GM18519 (cell line): ENCODE results near the gene DAGLA.

ENCODE experiments used
- ATAC-seq: cut with Tn5 transposase; IDR thresholded peaks from one replicate; pipeline ENCODE4 v1.9.1; 2021; ENCODE audit warnings: mild to moderate bottlenecking, moderate library complexity; ENCODE audit not compliant: unreplicated experiment, low FRiP score

Gene DAGLA

DNA sequence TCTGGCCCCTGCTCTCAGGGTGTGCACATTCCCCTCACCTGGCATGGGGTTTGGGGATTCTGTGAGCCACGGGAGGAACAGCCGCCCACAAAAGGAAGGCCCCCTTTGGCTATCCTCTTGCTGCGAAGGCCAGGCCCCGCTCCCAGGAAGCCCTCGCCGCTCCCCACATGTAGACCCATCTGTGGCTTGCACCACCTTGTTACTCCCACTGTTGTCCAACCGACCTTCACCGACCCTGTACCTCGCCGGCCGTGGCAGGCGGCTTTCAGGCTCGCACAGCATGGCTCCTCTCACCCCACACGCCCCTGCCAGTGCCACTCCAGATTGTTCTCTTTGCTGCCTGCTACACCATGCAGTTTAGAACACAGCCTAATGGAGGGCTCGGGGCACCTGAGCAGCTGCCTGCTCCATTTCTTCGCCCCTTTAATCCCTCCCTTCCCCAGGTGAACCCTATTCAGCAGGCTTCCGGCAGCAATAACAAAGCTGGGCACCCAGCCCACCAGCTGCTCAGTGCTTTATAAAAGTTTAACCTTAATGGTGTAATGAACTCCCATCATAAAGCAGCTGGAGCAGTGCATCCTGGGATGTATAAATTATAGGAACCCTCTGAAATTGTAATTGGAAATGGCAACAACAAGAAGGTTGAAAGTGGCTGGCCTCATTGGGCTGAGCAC, 10.7 kb downstream of the DAGLA start:
- ATAC-seq, result no peak

DNA sequence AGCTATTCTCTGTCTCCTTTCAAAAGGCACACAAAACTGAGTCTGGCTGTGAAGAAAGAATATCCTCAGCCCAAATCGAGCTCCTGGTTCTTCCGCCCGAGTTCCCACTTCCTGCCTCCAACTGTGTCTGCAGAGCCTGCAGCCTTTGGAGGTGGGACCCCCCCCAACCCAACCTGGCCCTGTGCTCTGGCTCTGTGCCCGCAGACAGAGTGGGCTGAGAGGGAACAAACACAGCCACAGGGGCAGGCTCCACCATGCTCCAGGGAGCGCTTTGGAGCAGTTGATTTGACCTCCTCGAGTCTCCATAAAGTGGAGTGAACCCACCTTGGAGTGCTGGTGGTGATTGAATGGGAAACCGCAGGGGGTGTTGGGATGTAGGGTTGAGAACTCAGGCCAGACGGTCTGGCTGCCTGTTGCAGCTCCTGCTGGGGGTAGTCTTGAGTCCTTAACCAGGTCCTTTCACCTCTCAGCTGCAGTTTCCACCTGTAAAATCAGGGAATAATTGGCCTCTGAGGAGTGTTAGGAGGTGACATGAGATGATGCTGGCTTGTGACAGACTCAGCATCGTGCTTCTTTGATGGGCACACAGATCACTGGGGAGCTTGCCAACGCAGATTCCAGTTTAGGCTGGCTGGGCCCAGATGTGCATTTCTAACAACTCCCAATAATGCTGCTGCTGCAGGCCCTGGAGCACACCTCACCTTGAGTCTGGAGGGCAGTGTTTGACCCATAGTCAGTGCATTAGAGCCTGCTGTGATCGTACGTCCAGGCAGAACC, 11.4 kb downstream of the DAGLA start:
- ATAC-seq, result no peak

DNA sequence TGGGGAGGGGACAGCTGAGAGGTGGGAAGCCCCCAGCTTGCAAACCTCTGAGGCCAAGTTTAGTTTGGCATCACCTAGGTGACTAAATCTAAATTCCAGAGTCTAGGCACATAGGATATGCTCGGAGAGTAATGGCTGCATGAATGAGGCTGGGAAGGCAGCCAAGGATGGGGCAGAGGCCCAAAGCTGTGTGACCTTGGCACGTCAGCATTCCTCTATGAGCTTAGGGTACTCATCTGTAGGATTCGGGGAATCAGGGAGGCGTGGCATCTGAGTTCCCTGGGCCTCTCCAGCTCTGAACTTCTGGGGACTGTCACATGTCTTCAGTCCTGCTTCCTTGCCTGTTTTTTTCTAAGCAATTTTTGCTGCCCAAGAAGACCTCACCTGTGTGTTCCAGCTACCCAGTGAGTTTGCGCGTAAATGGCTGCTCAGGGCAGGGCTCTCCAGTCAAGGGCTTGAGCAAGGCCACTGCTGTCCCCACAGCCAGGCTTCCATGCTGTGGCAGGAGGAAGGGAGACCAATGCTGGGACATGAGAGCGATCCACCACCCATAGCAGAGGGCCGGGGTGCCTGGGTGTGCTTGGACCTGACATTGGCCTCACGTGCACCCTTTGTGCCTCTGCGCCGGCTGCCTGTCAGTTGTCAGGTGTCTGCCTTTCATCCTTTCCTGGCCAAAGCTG, 13.9 kb downstream of the DAGLA start:
- ATAC-seq, result no peak

DNA sequence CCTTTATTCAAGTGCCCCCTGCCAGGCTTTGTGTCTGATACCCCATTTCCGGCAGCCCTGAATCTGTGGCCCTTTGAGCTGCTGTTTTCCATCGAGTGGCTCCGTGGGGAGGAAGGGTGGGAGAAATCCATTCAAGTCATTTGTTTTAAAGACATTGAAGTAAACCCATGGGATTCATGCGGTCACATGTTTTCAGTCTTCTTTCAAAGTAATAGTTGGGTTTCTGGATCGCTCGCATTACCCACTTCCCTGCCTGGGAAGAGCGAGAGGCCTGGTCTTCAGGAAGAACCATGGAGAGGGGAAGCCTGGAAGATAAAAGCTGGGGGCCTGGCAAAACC, 14.4 kb downstream of the DAGLA start:
- ATAC-seq, result no peak

DNA sequence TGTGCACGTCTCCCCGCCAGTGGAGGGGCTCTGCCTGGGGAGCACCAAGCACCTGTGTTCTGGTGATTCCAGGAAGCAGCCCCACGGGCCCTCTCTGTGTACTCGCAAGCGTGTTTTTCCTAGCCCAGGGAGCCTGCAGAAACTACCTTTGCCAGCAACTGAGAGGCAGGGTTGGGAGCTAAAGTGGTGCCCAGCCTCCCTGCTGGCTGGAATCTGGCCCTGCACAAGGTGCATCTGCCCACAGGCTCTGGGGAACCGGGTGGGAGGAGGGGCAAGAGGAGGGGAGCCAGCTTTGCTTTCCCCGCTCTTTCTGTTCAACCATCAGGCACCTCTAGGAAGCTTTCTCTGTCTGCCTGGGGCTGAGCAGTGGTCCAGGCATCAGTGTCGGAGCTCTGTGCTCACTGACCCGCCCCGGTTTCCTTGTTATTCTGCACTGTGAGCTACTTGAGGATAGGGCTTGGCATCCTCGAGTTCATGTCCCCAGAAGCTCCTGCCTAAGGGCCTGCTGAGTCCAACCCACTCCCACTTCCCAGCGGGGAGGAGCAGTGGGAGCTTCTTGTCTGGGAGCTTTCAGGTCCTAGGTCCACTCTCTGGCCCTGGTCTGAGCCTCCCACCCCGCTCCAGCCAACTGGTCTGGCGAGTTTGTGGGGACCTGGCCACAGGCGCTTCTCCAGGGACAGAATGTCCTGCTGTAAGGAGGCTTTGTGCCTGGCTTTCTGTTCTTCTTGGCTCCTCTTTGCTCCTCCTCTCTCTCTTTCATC, 14.9 kb downstream of the DAGLA start:
- no peak for ATAC-seq

DNA sequence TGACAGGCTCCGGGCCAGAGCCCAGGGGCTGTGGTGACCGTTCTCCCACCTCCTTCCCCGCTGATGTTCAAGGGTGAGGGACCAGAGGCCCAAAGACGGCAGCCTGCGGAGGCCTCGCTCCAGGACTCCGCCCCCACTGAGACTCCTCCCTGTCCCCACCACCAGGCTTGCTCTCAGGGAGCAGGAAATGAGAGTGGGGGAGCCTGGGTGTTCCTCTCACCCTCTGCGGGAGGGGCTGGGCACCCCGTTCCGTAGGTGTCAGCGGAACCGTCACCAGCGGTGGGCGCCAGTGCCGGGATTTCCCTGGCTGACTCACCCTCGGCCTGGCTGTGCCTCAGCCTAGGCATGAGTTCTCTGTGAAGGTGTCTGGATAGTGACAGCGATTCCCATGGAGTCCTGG, 15.7 kb downstream of the DAGLA start:
- ATAC-seq, result no peak

DNA sequence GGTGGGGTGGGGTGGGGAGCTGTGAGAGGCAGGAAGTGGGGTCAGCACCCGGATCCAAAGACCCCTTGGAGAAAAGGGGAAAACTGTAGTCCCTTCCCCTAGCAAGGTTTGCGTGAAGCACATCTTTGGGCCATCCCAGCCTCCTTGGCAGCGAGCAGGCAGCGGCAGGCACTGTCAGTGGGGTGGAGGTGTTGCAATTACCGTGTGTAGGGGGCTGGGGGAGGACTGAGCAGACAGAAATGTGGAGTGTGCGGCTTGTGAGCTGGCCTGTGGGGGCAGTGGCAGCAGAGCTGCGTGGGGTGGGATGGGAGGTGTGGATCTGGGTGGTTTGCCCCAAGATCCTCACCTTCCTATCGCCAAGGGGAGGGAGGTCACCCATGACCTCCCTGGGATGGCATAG, 16.4 kb downstream of the DAGLA start:
- no peak for ATAC-seq

DNA sequence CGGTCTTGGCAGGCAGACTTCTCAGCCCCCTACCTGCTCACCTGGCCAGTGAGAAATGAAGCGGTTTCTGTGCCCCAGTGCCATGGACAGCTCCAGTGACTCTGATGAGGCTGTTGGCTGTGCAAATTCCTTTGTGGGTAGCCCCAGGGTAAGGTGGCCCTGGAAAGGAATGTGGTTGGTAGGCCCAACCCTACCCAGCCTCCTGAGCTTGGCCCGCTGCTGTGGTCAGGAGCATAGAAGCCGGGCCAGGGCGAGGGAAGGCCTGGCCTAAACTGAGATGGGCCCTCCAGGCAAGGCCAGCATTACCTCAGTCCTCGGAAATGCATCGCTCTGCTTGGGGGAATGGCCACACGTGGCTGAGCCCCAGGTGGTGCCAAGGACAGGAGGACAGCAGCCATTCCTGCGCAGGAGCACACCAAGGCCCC, 16.9 kb downstream of the DAGLA start:
- no peak for ATAC-seq

DNA sequence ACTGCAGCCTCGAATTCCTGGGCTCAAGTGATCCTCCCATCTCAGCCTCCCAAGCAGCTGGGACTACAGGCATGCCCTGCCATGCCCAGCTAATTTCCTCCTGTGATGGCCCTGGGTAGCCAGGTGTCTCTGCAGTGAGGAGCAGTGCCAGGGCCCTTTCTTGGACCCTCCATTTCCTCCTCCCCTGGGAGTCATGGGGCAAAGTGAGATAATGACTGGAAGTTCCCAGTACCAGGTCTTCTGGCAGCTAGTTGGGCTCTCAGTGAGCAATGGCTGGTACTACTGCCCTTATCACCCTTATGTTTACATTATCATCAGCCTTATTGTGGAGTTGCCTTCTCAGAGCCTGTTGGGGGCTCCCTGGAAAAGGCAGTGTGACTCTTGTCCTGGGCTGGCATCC, 17.6 kb downstream of the DAGLA start:
- no peak for ATAC-seq

DNA sequence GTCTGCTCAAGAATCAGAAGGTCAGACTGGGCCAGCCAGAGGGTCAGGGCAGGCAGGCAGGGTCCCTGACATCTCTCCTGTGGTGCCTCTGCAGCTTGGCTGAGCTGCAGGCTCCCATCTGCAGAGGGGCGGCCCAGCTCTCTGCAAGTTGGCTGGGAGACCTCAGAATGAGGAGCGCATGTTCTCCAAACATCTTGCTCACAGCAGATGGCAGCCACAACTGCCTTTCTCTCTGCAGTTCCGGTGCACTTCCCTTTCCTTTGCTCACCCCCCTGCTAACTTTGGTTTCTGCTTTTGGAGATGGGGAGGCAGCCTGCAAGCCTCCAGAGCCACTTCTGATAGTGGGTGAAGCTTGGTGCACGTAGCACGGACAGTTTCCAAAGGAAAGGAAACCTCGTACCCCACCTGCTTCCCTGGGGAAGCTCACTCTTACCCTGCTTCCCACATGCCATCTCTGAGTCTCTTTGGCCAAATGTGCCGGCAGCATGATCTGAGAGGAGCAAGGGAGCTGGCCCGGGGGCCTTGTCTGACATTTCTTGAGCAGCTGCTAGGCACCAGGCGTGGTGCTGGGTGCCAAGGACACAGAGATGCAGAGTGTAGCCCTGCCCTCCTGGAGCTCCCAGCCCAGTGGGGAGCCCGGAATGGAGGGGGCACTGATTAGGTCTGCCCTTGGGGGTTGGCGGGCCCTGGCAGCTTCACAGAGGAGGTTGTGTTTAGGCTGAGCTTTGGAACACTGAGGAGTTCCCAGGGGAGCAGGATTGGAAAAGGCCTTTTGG, 18.2 kb downstream of the DAGLA start:
- ATAC-seq, result no peak

DNA sequence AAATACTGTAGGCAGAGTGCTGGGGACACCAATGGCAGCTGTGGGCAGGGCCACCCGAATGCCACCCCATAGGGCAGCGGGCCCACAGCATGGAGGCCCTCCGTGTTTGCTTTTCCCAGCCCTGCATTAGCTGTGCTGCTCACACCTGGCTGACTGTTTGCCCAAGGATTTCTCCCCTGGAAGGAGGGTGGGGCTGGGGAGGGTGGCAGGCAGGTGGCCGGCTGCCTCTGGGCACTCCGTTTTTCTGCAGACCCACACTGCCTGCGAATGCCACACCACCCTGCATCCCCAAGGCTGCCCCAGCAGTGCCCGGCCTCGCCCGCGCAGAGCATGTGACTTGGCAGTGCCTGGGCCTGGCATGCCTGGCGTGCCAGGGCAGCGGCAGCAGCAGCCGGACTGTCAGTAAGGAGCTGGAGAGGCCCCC, 19.6 kb downstream of the DAGLA start:
- no peak for ATAC-seq

DNA sequence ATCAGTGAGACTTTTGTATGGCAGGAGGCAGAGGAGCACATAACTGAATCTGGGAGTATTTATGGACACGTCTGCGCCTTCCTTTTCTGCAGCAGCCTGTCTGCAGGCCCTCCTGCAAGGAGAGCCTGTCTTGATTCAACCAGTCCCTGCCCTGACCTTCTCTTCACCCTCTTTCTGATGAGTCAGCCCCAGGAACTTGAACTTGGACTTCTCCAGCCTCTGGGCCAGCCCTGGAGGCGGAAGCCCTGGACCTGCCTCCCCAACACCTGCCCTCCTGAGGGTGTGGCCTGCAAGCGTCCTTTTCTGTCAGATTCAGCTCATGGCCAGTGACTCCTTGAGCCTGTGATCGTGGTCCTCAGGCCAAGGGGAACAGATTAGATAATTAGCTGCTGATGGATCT, 20.0 kb downstream of the DAGLA start:
- no peak for ATAC-seq

DNA sequence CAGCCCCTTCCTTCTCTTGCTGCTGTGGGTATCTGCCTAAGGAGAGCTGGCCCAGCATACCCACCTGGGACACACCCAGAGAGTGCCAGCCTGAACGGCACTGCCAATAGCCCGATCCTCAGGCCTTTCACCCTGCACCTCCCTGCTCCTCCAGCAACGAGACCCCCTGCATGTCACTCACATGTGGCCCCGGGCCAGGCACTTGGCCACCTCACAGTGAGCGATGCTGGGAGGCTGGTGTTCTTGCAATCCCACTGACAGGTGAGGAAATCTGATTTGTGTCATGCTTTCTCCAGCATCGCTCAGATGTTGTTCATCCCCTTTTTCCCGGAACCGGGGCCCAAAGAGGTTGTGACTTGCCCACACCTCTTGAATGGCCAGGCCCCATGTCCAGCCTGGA, 20.5 kb downstream of the DAGLA start:
- no peak for ATAC-seq

DNA sequence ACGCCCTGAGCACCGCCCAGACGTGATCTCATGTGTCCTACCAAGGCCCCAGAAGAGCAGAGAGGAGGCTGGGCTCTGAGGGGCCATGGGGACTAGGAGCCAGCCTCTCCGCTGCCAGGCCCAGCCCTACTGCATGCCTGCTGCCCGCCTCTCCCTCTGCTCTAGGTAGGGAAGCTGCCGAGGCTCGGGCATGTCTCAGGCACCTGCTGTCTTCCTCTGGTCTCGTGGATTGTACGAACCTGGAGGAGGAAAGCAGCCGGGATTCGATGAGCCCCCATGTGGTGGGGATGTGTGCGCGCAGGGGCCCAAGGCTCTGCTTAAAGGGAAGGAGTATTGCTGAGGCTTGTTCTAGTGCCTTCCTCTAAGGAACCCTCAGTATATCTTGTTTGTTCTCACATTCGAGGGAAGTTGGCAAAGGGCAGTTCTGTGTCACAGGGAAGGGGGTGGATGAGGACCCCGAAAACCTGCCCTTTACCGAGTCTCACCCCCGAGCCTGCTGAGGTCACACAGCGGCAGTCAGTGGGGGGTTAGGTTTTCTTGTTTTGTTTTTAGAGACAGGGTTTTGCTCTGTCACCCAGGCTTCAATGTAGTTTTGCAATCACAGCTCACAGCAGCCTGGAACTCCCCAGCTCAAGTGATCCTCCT, 21.2 kb downstream of the DAGLA start:
- no peak for ATAC-seq

DNA sequence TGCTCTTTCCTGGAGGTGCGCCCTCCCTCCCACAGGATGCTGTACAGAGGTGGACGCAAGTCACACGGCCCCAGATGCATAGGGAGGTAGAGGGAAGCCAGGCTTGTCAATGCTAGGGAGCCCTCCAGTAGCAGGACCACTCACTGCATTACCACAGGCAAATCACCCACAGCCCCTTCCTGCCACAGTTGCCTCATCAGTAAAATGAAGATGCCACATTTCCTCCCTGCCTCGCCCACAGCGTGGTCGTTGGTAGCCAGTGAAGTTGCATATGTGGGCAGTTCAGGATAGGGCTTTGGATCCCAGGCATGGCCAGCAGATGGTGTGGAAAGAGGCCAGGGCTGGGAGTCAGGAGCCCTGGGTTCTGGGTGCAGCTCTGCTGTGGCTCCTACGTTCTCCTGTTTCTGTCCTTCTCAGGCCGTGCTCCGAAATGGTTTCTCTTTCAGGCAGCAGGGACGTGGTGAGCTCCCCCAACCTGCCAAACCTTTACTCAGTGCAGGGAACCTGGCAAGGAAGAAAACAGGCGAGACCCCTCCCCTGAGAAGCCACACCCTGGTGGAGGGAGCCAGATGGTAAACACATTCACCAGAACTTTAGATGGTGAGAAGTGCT, 22.6 kb downstream of the DAGLA start:
- ATAC-seq, result no peak

DNA sequence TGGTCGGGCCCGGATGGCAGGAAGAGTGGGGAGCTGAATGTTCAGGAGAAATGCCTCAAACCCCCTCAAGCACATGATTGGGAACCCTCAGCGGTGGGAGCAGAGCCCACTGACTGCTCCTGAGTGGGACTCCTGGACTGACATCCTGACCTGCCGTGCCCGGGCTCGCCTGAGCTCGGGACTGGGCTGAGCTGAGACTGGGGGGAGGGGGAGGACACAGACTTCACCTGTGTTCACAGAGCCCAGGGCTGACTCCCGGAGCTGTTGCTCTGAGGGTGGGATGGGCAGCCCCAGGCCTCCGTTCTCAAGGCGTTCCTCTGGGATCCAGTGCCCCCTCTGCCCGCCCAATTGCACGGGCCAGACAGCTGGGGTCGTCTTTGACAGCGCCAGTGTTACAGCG, 24.6 kb downstream of the DAGLA start:
- no peak for ATAC-seq

DNA sequence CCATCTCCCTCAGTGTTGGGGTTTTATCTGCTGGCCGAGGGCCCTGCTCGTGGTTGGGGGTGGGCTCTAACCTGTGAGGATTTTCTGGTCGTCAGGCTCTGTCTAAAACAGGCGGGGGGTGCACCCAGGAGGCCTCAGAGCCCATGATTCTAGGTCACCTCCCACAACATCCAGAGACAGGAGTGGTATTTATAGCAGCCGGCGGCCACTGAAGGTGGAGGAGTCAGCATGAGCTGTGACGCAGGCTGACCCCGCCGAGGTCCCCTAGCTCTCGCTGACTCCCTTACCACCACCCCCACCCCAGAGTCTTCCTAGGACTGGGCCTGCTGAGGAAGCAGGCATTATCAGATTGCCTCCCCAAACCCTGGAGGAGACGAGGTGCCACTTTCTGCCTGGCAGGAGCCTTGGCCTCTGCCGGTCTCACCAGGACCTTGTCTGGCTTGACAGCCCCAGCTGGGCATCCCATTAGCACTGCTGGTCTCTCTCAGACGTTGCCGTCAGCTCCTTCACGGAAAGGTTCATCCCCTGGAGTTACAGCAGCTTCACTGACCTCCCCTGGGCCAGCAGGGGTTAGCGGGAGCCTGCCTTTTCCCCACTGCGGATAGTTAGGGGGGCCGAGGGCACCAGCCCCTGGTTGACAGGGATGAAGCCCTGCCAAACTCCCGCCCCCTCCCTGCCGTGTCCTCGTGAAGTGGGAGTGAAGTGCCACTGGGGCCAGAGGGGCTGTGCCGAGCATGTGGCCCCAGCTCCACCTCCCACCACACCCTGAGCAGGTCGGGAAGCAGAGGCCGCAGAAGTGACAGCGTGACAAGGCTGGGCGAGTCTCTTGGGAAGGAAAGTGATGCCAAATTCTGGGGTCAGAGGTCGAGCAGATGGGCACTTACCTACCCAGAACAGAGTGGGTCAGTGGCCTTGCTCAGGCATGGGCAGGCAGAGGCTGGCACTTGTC, 26.5 kb downstream of the DAGLA start:
- ATAC-seq, result no peak

DNA sequence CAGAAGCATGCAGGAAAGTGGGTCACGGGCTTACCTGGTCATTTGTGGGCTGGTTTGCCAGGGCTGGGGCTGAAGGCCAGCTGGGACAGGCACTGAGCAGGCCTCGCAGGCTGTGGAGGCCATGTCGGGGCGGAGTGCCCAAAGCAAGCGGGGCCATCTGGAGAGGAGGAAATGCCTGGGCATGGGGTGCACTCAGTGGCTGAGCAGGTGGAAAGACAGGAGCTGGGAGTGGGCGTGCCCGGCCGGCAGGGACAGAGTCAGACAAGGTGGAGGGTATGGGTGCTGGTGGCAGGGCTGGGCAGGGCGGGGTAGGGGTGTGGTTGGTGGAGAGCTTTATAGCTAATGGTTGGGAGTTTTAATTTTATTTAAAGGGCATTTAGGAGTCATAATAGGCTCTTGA, 27.4 kb downstream of the DAGLA start:
- ATAC-seq, result no peak
